Mucosa of rectum (tissue), 2 donors: ENCODE measurements around the gene NET1.
A peak's percentile ranks its signal among the peaks of the same experiment; 100 is the strongest.

Experiments
- H3K27ac ChIP-seq, 2 donors: one replicate each; pipeline ENCODE4 v1.7.0; 2013; ENCODE audit warnings: inconsistent platforms in 2 of 2, low read depth in 2 of 2, low read length in 2 of 2
- H3K27me3 ChIP-seq, 2 donors: one replicate each; pipeline ENCODE4 v1.7.0; 2013; ENCODE audit warnings: low read length in 2 of 2; ENCODE audit not compliant: control insufficient read depth in 2 of 2, insufficient read depth in 2 of 2
- H3K36me3 ChIP-seq, 2 donors: one replicate each; pipeline ENCODE4 v1.7.0; 2013; ENCODE audit warnings: low read length in 2 of 2; ENCODE audit not compliant: control insufficient read depth in 2 of 2, insufficient read depth in 2 of 2
- H3K4me1 ChIP-seq, 2 donors: one replicate each; pipeline ENCODE4 v1.7.0; 2013; ENCODE audit warnings: low read length in 2 of 2, mild to moderate bottlenecking in 1 of 2; ENCODE audit not compliant: control insufficient read depth in 2 of 2, insufficient read depth in 2 of 2
- H3K4me3 ChIP-seq, 2 donors: one replicate each; pipeline ENCODE4 v1.7.0; 2013; ENCODE audit warnings: low read length in 2 of 2
- H3K9ac ChIP-seq, 2 donors: one replicate each; pipeline ENCODE4 v1.7.0; 2013; ENCODE audit warnings: low read length in 2 of 2, low read depth in 1 of 2, mild to moderate bottlenecking in 1 of 2
- H3K9me3 ChIP-seq, 2 donors: one replicate each; pipeline ENCODE4 v1.7.0; 2013; ENCODE audit warnings: low read length in 2 of 2; ENCODE audit not compliant: control insufficient read depth in 2 of 2
- donor health status: healthy.
- donor health status: Normal muscosa, but diverticular disease.

Gene NET1

GRCh38 chr10:5504146-5505072, 92.1 kb downstream of the NET1 start:
- H3K9ac ChIP-seq: peak overlapping the region in 1 of 2 donors; percentile 41
- H3K27ac ChIP-seq: peak overlapping the region; percentile 61 to 73
- H3K4me1 ChIP-seq: peaks cover 20 to 21% of the 10 kb centered on the region in 2 donors

GRCh38 chr10:5506246-5506645, 93.9 kb downstream of the NET1 start:
- Histone ChIP-seq H3K27me3 (no peaks in the 10 kb centered on the region), H3K27ac (no peak overlapping the region), H3K36me3 (no peaks in the 10 kb centered on the region), H3K4me3 (no peak overlapping the region), H3K4me1 (peaks cover 20 to 21% of the 10 kb centered on the region in 2 donors), H3K9me3 (no peaks in the 10 kb centered on the region), H3K9ac (no peak overlapping the region)

More at GRCh38 chr10:5504146-5505072, 92.1 kb downstream of the NET1 start:
- Histone ChIP-seq H3K36me3 (no peaks in the 10 kb centered on the region), H3K4me3 (no peak overlapping the region), H3K27me3 (no peaks in the 10 kb centered on the region), H3K9me3 (no peaks in the 10 kb centered on the region)

- Histone ChIP-seq H3K27me3 (no peaks in the 10 kb centered on the region), H3K36me3 (no peaks in the 10 kb centered on the region), H3K9me3 (no peaks in the 10 kb centered on the region), H3K4me3 (no peak overlapping the region), H3K4me1 (peaks cover 20 to 21% of the 10 kb centered on the region in 2 donors), H3K27ac (no peak overlapping the region), H3K9ac (no peak overlapping the region)
Measured at GRCh38 chr10:5506751-5507648, 94.6 kb downstream of the NET1 start.

- no peak overlapping the region for H3K9ac ChIP-seq
- no peak overlapping the region for H3K27ac ChIP-seq
- no peak overlapping the region for H3K4me3 ChIP-seq
- H3K9me3 ChIP-seq: no peaks in the 10 kb centered on the region
- H3K36me3 ChIP-seq: no peaks in the 10 kb centered on the region
- no peaks in the 10 kb centered on the region for H3K27me3 ChIP-seq
- H3K4me1 ChIP-seq: peaks cover 17 to 19% of the 10 kb centered on the region in 2 donors
Measured at GRCh38 chr10:5507649-5508131, 95.3 kb downstream of the NET1 start.

- no peaks in the 10 kb centered on the region for H3K27me3 ChIP-seq
- H3K27ac ChIP-seq: no peak overlapping the region
- no peak overlapping the region for H3K9ac ChIP-seq
- peaks cover 12 to 14% of the 10 kb centered on the region in 2 donors for H3K4me1 ChIP-seq
- H3K9me3 ChIP-seq: no peaks in the 10 kb centered on the region
- no peak overlapping the region for H3K4me3 ChIP-seq
- no peaks in the 10 kb centered on the region for H3K36me3 ChIP-seq
Measured at GRCh38 chr10:5508161-5508604, 95.8 kb downstream of the NET1 start.
